ENCODE data around the gene SLC1A1.

SLC1A1 gene

DNA sequence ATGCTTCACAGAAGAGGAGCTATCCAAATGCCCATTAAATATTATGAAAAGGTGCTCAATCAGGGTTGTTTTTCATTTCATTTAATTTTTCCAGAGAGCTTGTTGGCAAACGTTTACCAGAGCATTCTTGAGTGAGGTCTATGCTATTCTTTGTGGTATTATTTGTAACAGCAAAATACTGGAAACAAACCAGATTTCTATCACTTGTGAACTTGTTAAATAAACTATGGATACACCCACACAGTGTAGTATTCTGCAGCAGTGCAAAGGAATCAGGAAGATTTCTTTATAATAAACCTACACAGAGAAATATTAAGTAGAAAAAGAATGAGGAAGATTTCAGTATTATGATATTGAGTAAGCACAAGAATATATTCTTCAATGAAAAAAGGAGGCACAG lies 15.0 kb upstream of the SLC1A1 start:
- H3K27ac ChIP-seq, result no peak overlapping the region
- TF ChIP-seq, protein P1, sequence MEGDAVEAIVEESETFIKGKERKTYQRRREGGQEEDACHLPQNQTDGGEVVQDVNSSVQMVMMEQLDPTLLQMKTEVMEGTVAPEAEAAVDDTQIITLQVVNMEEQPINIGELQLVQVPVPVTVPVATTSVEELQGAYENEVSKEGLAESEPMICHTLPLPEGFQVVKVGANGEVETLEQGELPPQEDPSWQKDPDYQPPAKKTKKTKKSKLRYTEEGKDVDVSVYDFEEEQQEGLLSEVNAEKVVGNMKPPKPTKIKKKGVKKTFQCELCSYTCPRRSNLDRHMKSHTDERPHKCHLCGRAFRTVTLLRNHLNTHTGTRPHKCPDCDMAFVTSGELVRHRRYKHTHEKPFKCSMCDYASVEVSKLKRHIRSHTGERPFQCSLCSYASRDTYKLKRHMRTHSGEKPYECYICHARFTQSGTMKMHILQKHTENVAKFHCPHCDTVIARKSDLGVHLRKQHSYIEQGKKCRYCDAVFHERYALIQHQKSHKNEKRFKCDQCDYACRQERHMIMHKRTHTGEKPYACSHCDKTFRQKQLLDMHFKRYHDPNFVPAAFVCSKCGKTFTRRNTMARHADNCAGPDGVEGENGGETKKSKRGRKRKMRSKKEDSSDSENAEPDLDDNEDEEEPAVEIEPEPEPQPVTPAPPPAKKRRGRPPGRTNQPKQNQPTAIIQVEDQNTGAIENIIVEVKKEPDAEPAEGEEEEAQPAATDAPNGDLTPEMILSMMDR (conservative IDR thresholded peaks at IDR 0.05), result no peak
- no peak for TF ChIP-seq ZFX (IDR thresholded peaks at IDR 0.05)

DNA sequence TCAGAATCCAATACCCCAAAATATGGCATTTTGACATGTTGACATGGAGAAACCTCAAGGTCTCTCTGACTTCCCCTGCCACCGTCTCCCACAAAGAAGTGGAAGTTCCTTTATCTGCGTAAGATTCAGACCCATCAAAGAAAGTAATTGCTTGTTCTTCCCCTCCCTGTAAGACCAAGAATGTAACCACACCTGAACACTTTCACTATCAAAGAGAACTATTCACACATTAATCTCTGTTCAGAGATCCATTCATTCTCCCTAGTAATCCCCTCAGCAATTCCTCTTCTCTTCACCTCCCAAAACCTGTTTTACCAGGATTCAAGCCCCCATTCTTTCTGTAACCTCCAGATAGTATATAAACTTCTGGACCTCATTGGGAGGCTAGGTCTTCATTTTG lies 4.1 kb upstream of the SLC1A1 start:
- no peak for TF ChIP-seq ZFX (IDR thresholded peaks at IDR 0.05)
- TF ChIP-seq, protein P1 (conservative IDR thresholded peaks at IDR 0.05), result no peak
- H3K27ac ChIP-seq, result no peak overlapping the region

DNA sequence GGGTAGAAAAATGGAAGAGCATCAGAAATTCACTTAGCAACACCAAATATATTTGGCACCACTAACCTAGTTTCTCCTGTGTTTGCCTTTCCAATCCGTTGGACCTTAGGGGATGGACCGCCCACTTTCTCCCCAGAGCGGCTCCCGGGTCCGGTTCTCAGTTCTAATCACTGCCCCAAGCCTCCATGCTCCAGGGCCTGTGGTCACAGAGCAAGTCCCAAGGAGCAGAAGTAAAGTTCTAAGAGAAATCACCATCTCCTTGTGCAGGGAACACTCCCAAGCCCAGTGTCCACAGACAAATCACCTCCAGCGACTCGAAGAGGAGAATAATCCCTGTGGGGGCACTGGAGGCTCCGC lies 728 bp upstream of the SLC1A1 start:
- no peak for TF ChIP-seq ZFX (IDR thresholded peaks at IDR 0.05)
- TF ChIP-seq, protein P1 (conservative IDR thresholded peaks at IDR 0.05), result no peak
- peak overlapping the region; percentile 38 for H3K27ac ChIP-seq

DNA sequence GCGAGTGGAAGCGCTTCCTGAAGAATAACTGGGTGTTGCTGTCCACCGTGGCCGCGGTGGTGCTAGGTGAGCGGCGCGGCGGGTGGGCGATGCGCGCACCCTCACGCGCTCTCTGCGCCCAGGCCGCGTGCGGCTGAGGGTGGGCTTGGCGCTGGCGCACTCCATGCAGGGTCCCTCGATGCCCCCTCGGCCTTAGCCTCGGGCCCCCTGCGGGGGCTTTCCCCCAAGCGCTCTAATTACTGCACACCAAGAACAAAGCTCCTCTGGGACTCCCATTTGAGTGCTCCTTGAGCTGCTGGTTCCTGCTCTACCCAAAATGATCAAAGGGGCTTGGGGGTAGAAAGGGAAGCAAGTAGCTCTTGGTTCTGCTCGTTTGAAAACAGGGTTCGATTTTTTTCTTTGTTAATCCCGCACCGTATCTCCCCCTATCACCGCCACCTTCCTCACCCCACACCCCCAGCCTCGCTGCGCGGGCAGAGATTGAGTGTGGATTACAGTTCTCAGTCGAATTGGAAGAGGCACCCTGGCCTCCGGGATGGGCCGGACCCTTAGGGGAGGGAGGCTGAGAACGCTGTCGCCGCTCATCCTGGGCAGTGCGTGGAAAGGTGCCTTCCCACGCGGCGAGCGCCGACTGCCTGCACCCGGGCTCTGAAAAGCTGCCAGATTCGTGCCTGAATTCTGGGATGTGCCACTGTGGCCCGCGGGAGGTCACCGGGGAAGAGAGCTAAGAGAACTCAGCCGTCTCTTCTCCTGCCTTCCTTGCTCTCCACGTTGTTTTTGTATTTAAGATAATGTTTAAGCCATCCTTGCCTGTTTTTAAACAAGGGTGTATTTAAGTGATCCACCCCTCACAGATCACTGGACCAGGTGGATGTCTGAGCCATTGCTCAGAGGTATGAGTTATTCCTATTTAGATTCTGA lies 697 bp downstream of the SLC1A1 start:
- no peak for TF ChIP-seq ZFX (IDR thresholded peaks at IDR 0.05)
- TF ChIP-seq, protein P1 (conservative IDR thresholded peaks at IDR 0.05), result no peak
- H3K27ac ChIP-seq, result peak overlapping the region; percentile 38

DNA sequence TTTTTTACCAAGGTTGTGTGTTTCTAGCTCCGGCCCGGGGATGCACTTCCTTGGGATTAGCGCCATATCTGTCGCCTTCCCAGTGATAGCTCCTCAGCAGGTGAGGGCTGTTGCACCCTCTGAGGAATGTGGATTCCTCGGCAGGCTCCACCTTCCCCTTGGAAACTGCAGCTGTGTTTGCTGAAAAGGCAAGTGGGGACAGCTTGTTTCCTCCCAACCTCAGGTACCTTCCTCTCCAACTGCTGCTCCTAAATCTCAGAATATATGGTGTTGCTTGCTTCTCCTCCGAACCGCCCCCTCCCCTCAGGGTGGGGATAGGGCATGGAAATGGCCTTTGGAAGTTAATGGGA lies 1.3 kb downstream of the SLC1A1 start:
- no peak overlapping the region for H3K27ac ChIP-seq
- no peak for TF ChIP-seq ZFX (IDR thresholded peaks at IDR 0.05)
- TF ChIP-seq, protein P1 (conservative IDR thresholded peaks at IDR 0.05), result no peak

DNA sequence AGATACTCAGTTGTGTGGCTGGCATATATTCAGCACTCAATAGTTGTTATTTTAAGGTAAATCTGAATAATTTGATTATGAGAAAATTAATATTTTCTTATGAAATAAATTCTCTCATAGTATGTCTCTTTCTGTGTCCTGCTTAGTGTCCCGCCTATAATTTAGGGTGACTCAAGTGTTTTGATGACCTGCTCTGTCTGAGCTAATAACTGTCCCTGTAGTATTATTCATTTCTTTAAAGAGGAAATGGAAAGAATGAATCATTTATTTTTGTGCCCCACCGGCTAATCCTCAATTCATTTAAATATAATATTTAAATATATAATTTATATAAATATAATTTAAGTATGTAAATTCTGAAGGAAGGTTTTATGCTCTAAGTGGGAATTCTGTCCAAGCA lies 4.1 kb downstream of the SLC1A1 start:
- no peak overlapping the region for H3K27ac ChIP-seq
- TF ChIP-seq, protein P1 (conservative IDR thresholded peaks at IDR 0.05), result no peak
- no peak for TF ChIP-seq ZFX (IDR thresholded peaks at IDR 0.05)

DNA sequence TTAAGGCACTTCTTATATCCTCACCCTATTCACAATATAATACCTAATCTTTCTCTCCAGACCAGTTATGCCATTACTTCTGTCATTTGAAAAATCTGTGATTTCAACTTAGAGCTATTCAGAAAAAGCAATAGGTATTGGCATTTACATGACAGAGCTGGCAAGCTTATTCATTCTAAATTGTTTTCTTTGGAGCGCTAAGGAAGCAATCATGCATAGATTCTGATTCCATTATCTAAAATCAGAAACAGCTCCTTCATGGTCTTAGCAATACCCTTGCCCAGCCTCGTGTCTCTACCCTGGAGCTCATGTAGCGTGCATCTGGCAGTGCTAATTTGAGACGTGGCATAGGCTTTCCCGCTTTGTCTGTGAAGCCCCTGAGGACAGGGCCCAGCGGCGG lies 4.5 kb downstream of the SLC1A1 start:
- TF ChIP-seq, protein P1 (conservative IDR thresholded peaks at IDR 0.05), result no peak
- no peak for TF ChIP-seq ZFX (IDR thresholded peaks at IDR 0.05)
- H3K27ac ChIP-seq, result no peak overlapping the region
